HG03280 (cell line): ENCODE measurements around the gene STXBP1.

Experiments
- ATAC-seq: cut with Tn5 transposase; IDR thresholded peaks from one replicate; pipeline ENCODE4 v1.9.1; 2021; ENCODE audit warnings: mild to moderate bottlenecking, moderate library complexity; ENCODE audit not compliant: unreplicated experiment

Gene STXBP1

DNA sequence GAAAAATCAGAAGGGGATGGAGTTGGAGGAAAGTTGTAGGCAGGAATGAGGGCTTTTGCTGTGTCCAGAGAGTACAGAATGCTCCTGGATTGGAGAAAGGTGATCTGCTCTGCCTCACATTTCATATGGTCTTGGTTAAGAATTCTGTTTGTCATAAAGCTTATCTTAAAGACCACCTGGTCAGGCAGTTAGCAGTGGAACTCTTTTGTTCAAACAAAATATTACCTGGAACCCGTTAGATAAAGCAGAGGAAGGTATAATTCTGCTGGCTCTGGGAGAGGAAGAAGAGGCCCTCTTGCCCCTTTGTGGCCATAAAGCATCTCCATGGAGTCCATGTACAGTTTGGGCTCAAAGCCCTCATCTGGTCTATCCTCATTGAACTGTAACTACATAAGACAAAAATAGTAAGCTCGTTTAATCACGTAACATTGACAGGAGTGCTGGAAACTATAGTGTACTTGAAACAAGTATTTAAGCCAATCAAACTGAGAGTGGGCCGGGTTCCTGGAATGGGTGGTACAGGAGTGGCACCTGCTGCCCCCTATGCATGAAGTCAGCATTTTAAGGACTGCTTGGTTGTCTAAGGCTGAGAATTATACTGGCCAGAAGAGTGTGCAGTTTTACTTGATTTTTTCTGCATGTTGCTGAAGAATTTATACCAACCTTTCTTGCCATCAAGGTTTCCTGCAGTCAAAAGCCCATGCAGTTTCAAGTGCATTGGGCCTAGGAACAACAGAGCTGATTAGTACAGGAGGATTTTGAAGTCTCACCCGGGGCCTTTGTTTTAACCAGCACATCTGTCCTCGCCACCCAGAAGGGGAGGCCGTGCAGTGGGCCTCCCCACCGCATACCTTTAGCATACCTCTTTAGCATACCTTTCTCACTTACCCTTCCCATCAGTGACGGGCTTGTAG lies 39.9 kb downstream of the STXBP1 start:
- ATAC-seq: no peak

DNA sequence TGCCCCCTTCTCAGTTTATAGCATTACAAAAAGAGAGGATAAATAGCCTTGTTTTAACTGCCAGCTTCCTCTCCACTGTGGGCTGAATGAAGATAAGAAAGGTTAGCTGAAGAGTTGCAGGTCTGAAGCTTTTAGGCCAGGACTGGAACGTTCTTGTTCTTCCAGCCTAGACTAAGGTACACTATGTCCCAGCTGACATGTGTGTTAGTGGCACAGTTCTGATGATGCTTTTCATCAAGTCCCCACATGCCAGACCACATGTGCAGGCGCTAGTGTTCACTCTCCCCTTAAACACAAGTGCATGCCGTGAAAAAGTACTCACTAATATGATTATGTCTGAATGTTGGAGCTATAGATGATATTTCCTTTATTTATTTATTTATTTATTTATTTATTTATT lies 40.7 kb downstream of the STXBP1 start:
- ATAC-seq: no peak

DNA sequence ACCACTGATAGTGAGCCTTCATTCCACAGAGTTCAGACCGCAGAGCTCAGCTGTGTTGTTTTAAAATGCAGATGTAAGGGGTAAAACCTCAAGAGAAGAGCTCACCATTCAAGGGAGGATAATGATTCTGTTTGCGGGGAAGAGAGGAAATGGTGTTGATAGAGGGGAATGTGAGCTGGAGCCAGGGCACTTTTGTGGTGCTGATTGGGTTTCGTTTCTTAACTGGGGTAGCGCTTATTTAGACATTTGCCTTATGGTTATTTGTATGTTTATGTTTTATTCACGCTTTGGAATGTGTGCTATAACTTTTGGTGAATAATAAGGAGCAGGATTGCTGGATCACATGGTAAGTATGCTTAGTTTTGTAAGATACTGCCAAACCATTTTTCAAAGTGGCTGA lies 42.5 kb downstream of the STXBP1 start:
- ATAC-seq: no peak

DNA sequence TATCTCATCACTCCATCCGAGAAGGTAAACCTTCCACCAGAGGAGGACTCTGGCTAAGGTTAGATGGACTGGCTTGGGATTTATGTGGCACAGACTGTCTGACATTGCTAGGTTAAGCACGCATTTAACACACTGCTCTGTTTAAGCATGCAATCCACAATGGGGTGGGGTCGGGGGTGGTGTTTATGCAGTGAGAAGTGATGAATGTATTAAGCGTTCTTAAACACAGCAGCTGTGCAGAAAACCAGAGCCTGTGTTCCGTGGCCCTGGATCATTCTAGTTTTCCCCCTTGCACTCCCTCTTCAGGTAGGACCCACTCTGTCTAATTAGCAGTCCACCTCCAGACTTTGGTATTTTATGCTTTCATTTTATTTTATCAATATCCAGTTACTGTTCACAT lies 46.4 kb downstream of the STXBP1 start:
- ATAC-seq: no peak

DNA sequence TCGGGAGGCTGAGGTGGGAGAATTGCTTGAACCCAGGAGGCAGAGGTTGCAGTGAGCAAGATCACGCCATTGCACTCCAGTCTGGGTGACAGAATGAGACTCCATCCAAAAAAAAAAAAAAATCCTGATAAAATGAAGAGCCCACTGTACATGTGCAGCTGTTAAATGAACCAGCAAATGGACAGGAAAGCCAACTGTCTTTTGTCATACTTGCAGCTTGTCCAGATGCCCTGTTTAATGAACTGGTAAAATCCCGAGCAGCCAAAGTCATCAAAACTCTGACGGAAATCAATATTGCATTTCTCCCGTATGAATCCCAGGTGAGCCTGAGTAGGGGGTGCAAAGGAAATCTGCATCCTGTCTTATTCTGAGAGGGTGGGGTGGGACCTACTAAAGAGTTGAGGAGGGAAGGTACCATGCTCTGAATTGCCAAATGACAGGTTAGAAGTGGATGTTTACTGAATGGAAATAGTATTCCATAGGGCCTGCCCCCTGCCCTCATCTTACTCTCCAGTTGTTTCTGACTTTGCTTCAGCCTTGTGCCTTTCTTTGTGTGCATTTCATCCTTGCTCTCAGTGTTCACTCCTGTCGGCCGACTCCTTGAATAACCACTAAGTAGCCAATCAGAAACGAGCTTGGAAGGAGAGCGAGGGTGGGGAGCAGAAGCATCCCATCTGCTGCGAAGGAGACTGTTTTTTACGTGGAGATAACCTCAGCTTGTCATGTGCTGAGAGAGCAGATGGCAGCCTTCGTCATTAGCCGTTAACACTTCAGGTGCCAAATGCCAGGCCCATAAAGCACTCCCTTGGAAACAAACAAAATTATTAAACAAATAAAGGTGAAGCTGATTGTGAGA lies 49.0 kb downstream of the STXBP1 start:
- ATAC-seq: no peak

DNA sequence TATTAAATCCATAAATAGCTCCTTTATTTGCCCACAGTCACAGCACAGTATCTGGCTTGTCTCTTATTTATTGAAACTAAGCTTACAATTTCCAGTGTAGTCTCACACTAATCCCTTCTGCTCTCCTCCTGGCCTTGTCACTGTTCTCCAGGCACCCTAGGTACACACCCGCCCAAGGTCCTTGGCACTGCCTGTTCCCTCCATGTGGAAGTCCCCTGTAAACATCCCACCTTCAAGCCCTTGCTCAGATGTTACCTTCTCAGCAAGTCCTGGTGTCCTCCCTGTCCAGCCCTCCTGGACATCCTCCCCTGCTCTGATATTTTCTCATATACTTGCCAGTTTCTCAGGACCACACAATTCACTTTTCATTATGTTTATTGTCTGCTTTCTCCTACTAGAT lies 50.5 kb downstream of the STXBP1 start:
- no peak for ATAC-seq

DNA sequence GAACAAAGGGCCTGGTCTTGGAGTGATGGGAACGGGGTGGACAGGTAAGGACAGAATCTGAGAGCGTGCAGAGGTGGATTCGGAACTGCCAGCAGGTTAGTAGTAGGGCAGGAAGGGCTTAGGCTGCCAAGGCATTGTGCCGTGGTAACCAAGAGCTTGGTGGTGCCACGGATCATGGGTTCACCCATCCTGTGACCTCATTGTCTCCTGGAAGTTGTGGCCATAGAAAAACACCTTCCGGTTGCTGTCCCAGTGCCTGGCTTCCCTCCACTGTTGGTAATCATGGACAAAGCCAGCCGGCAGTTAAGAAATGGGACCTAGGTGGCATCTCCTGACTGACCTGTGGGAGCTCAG lies 52.2 kb downstream of the STXBP1 start:
- ATAC-seq: no peak

DNA sequence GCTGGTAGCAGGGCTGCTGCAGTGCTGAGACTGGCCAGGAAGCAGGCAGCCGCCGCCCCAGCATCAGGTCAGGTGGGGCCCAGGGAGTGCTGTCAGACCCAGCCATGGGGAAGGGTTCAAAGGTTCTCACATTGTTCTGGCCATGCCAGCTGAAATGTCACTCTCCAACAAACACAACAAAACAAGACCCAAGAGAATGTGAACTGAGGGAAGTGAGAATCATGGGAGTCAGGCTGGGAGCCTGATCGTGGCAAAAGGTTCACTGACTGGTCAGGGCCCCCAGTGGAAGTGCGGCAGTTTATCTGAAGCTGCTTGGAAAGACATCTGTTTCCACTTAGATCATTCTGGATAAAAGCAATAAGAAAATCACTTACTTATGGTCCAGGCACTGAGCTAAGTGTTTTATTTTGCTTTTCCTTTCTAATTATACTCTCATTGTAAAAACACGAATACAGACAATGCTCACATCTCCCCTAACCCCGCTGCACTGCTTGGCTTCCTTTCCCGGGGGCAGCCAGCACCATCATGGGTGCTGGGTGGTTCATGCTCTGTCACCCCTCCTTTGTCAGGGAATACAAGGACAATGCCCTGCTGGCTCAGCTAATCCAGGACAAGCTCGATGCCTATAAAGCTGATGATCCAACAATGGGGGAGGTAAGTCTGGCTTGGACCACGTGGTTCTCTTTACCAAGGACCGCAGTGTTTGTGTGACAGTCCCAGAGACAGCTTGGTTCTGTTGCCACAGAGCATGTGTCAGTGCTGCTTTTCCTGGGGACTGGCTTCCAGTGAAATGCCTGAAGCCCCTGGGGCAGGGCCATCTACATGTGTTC lies 52.8 kb downstream of the STXBP1 start:
- no peak for ATAC-seq

DNA sequence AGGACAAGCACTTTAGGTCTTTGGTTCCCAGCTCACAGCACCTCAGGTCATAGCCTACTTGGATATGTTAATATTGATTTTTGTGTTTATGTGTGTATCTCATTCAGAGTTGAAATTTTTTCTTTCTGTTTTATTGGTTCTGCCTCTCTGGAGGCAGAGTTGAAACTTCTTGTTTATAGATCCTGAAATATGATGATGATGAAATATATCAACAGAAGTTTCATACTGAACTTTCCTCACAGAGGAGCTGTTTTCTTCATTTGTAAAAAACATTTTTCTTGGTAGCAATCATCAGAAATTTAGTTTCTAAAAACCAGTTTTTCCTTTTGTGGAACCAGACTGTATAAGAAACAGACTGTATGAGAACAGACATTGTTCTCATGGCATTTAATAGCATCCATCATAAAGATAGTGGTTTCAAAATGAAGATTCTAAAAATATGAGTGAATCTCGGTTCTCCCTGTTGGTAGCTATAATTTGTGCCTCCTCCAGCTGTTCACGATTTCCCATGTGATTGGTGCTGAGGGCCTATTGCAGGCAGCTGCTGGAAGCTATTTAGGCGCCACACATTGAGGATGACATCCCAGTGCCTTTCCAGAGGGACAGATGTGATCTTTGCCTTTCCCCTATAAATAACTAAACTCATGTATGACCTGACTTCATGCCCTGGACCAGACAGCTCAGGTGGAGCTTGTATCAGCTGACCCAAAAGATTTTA lies 55.2 kb downstream of the STXBP1 start:
- ATAC-seq: no peak

DNA sequence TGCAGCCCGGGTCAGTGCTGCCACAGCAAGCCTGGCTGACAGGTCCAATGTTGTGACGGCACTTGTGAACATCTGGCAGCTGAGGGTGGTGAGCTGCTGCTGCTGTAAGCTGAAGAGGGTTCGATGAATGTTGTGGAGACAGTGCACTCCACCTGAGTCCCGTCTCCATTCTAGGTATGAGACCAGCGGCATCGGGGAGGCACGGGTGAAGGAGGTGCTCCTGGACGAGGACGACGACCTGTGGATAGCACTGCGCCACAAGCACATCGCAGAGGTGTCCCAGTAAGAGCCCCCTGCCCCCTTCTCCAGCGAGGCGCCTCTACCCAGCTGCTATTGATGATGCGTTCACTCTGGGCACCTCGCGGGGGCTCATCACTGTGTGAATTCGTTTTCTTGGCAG lies 55.8 kb downstream of the STXBP1 start:
- ATAC-seq: no peak

DNA sequence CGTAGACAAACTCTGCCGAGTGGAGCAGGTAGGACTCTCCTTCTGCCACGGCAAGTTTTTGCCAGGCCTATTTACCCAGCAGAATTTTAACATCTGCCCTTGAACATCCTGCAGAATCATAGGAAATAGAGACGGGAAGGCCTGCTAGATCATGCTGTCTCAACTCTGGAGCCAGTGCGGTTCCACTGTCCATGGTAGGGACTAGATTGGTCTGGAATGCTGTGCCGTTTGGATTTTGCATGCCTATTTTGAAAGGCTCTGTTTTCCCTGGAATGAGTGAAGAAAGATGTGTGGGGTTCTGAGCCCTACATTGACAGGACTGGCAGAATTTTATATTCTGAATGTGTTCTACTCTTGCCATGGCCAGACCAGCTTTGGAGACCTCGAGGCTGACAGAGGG lies 61.2 kb downstream of the STXBP1 start:
- no peak for ATAC-seq

DNA sequence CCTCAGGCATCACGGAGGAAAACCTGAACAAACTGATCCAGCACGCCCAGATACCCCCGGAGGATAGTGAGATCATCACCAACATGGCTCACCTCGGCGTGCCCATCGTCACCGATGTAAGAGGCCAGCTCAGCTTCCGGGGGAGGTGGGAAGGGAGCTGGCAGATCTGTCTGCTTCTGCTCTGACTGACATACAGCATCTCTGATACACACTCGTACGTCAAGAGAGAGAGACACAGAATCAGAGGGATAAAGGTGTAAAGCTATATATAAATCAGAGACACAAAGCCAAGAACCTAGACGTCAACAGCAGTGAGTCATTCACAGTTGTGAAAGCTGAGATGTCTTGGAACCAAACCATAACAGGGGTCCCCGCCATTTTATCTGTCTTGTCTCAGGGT lies 64.6 kb downstream of the STXBP1 start:
- no peak for ATAC-seq

DNA sequence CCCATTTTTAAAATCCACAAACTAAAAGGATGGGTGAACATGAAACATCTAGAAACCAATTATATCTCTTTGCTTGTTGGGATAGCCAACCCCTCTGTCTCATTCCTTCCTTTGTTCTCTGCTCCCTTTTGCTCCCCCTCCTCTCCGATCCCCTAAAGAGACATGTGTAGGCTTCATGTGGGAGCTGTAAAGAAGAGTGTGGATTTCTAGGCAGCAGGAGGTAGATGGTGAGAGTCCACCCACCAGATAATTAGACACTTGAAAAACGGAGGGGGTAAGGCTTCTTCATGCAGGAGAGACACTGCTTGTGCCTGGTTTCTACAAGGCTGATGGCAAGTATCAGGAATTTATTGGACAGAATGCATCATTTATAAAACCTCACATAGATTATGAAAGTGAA lies 67.4 kb downstream of the STXBP1 start:
- ATAC-seq: no peak

DNA sequence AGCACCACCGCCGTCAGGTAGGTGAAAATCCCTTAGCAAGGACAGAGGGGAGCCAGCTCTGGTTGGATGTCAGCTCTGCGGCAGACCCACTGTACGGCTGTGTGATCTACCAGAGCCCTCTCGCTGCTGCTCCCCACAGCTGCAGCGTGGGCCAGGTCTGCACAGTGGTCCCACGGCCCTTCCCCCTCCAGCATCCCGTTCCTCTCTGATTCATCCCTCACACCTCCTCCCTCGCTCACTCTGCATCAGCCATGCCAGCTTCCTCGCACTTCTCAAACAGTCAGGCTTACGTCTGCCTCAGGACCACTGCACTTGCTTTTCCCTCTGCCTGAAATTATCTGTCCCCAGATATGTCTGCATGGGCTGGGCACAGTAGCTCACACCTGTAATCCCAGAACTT lies 68.1 kb downstream of the STXBP1 start:
- no peak for ATAC-seq

DNA sequence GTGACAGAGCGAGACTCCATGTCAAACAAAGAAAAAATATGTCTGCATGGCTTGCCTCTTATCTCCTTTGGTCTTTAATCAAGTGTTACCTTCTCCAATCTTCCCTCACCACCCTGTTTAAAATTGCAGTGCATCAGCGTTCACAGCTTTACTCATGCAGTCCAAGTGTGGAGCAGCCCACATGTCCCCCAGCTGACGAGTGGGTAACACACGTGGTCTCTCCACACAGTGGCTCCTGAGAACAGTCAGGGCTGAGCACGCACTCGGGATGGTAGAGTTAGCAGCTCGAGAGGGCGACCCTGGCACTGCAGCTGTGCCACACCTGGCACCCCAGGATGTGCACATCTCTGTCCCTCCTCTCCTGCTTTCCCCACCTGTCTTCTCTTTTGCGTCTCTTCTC lies 68.8 kb downstream of the STXBP1 start:
- ATAC-seq: no peak

DNA sequence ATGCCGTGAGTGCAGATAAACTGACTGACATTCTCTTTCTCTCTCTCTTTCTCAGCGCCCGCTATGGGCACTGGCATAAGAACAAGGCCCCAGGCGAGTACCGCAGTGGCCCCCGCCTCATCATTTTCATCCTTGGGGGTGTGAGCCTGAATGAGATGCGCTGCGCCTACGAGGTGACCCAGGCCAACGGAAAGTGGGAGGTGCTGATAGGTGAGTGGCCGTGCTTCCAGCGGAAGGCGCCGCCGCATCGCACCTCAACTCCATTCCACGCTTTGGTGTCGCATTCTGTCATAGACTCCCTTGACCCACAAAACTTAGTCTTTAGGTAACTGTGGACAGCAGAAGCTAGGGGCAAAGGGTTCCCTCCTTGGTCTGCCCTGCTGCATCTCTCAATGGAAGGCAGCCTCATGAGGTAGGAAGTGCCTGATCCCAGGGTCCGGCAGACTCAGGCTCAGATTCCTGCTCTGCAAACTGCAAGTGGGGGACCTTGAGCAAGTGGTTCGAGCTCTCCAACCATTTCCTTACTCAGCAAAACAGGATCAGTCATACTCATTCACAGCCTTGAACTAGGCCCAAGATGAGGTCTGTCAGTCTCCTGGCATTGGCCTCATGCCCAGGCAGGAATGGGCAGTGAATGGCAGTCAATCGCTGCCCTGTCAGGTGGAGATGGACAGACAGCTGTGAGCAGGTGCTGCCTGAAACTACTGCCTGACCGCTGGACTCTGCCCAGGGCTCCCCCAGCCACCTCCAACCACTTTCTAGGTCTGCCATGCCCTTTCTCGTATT lies 70.5 kb downstream of the STXBP1 start:
- ATAC-seq: no peak

DNA sequence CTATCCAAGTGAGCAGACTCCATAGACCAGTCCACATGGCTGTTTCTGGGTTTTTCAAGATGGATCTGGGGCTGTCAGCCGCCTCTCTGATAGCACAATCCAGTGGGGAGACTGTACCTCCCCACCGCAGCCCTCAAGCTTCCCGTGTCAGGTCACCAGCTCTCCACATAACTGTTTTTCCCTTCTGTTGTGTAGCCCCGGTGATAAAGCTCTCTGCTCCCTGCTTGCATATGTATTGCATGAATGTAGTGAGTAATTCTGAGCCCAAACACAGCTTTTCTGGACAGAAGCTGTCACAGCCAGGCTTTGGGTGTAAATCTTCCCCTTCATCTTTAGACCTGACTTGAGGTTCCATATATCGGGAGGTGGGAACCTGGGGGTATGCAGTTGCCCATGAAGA lies 71.6 kb downstream of the STXBP1 start:
- ATAC-seq: no peak

DNA sequence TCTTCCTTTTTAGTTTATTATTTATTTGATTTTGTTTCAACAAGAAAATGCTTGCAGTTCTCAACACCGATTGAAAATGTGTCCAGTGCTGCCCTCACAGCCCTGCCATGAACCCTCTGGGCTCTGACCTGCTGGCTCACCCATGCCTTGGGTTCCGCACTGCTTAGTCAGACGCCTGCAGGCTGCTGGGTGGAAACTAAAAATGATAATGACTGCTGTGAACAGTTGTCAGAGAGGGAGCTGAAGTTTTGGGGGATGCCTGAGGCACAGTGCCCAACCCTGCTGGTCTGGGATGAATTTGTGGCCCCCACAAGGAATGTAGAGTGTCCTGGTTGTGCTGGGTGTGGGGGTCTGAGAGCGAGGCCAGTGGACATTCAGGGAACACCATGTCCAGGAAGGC lies 72.5 kb downstream of the STXBP1 start:
- no peak for ATAC-seq

DNA sequence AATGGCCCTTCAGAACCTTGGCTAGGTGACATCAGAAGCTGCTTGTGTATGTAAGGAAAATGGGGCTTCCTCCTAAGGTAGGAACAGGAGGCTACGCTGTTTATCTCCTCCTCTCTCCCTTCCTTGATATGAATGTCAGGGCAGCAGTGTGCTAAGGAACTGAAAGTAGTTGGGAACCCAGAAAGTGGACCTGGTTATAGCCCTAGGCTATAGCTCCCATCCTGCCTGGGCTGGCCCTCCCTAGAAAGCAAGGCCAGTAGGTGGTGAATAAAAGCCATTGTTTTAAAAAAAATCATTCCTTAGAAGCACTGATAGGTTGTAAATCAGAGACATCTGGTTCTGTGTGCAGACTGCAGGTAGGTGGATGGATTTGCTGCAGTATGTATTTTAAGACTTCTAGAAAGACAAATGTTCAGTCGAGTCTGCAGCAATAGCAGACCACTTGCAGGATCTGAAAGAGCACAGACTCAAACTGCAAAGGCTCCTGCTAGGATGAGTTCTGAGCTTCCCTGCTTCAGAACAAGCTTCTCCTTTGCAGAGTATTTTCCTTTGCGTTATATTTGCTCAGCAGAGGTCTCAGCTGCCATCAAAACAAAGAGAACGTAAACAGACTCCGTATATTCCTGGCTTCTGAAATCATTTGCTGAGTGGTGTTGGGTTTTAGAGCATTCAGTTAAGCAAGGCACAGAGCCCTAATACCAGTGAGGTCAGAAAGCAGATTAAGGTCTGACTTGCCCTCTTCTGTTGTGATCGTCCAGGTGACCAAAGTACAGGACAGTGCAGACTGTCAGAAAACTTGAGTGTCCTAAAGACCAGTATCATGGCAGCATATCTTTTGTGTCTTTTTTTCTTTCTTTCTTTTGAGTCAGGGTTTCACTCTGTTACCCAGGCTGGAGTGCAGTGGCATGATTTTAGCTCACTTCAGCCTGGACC lies 74.7 kb downstream of the STXBP1 start:
- no peak for ATAC-seq
